DOHH2 (cell line): ENCODE measurements around the gene NFIA.
A peak's percentile ranks its signal among the peaks of the same experiment; 100 is the strongest.

ENCODE experiments used
- H3F3A ChIP-seq: fragments of 200-600 bp; sonication (generic), shearing (Covaris generic); 2 replicates; pipeline ENCODE4 v1.6.0; 2016; ENCODE audit warnings: antibody characterized with exemption, mild to moderate bottlenecking; ENCODE audit not compliant: control insufficient read depth, insufficient read depth
- H3K27ac ChIP-seq: fragments of 200-600 bp; sonication (generic); 2 replicates; pipeline ENCODE4 v1.5.1; 2014; ENCODE audit warnings: low read depth, mild to moderate bottlenecking, low read length, moderate library complexity
- H3K27me3 ChIP-seq: fragments of 200-600 bp; sonication (generic); 2 replicates; pipeline ENCODE4 v1.6.1; 2014; ENCODE audit warnings: mild to moderate bottlenecking, low read length, mixed read lengths; ENCODE audit not compliant: control insufficient read depth
- H3K36me3 ChIP-seq: fragments of 200-600 bp; sonication (generic); 2 replicates; pipeline ENCODE4 v1.6.1; 2014; ENCODE audit warnings: mild to moderate bottlenecking, low read length, moderate library complexity, mixed read lengths; ENCODE audit not compliant: control insufficient read depth
- H3K4me1 ChIP-seq: fragments of 200-600 bp; sonication (generic); 2 replicates; pipeline ENCODE4 v1.6.1; 2014; ENCODE audit warnings: mild to moderate bottlenecking, low read length, mixed read lengths; ENCODE audit not compliant: control insufficient read depth
- H3K4me2 ChIP-seq: fragments of 200-600 bp; sonication (generic); 2 replicates; pipeline ENCODE4 v1.6.0; 2014; ENCODE audit warnings: mild to moderate bottlenecking, low read length, moderate library complexity
- H3K4me3 ChIP-seq: fragments of 200-600 bp; sonication (generic); 2 replicates; pipeline ENCODE4 v1.5.1; 2014; ENCODE audit warnings: mild to moderate bottlenecking, low read length, mixed read lengths
- H3K79me2 ChIP-seq: fragments of 200-600 bp; sonication (generic); 2 replicates; pipeline ENCODE4 v1.6.1; 2014; ENCODE audit warnings: mild to moderate bottlenecking, low read length, mixed read lengths; ENCODE audit not compliant: control insufficient read depth
- H3K9me2 ChIP-seq: fragments of 200-600 bp; sonication (generic); replicated peaks from 2 replicates; pipeline ENCODE4 v1.6.1; 2014; ENCODE audit warnings: mild to moderate bottlenecking, low read length, mixed read lengths; ENCODE audit not compliant: control insufficient read depth
- H3K9me3 ChIP-seq: fragments of 200-600 bp; sonication (generic); 2 replicates; pipeline ENCODE4 v1.6.1; 2014; ENCODE audit warnings: antibody characterized with exemption, low read length, mixed read lengths; ENCODE audit not compliant: control insufficient read depth, insufficient read depth
- H4K20me1 ChIP-seq: fragments of 200-600 bp; sonication (generic); 2 replicates; pipeline ENCODE4 v1.6.0; 2014; ENCODE audit warnings: low read depth, mild to moderate bottlenecking, antibody characterized with exemption, low read length, moderate library complexity; ENCODE audit not compliant: control insufficient read depth, insufficient read depth
- CTCF ChIP-seq: fragments of 200-600 bp; sonication (generic); IDR thresholded peaks from one replicate; pipeline ENCODE4 v1.5.1; 2014; ENCODE audit warnings: antibody characterized with exemption, mild to moderate bottlenecking, low read depth, low read length; ENCODE audit not compliant: poor library complexity, severe bottlenecking
- EZH2phosphoT487 ChIP-seq: fragments of 200-600 bp; sonication (generic); IDR thresholded peaks from 2 replicates; pipeline ENCODE4 v1.6.1; 2017; ENCODE audit warnings: borderline replicate concordance, mild to moderate bottlenecking, antibody characterized with exemption, low read length, moderate library complexity, mixed read lengths

Gene NFIA

GRCh38 chr1:61152066-61152465 is 69.7 kb downstream of the NFIA start:
- Histone ChIP-seq H3K4me2 (no peak overlapping the region), H3K4me1 (peaks cover 7% of the 10 kb centered on the region), H3K9me2 (no peaks in the 10 kb centered on the region), H3K36me3 (no peaks in the 10 kb centered on the region), H3K9me3 (no peaks in the 10 kb centered on the region), H3K27ac (no peak overlapping the region), H3K27me3 (no peaks in the 10 kb centered on the region), H3F3A (no peaks in the 10 kb centered on the region), H3K79me2 (peaks cover 9% of the 10 kb centered on the region; the same call in 1 of the 2 replicates), H4K20me1 (no peaks in the 10 kb centered on the region; the same call in 1 of the 2 replicates), H3K4me3 (no peak overlapping the region)
- no peak for TF ChIP-seq CTCF
- no peak for TF ChIP-seq EZH2phosphoT487

GRCh38 chr1:61152469-61153105 is 70.2 kb downstream of the NFIA start:
- no peaks in the 10 kb centered on the region for H3K27me3 ChIP-seq

DNA sequence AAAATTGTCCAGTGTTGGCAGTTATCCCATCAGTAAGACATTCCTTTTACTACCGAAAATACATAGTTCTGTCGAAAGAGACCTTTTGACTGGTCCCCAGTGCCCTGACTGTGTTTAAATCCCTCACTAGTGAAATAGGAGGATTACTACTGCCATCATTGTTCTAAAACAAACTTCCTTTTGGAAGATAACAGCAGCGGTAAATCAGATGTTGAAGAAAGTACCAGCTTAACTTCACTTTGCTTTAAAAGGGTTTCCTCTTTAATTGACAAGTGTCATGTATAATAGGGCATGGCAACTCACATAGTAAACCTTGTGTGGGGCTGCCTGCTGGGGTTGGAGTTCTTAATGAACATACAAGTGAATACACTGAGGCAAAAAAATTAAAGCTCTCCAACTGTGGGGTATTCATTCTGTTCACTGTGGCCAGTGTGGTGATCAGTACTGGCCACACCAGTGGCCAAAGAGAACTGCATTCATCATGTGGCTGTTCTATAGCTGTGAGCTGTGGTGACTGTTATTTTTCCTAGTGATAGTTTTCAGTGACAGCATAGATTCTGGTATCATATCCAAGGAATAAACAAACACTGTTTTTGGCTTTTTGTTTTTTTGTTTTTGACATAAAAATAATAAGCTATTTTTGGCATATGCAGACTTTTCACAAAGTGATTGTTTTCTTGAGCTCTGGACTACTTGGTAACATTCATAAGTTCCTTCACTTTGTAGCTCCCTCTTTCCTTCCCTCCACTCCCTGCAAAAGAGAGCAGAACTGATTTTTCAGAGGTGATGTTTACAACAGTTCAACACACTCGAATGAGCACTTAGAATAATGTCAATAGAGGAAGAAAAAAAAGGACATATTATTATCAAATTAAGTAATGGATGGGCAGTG is 74.5 kb downstream of the NFIA start:
- Histone ChIP-seq H3K27me3 (no peaks in the 10 kb centered on the region), H3K9me3 (no peaks in the 10 kb centered on the region), H3K4me2 (0 out of 2 replicates have a peak overlapping the region, but pooled peaks have one; percentile 2), H3F3A (no peaks in the 10 kb centered on the region), H3K9me2 (no peaks in the 10 kb centered on the region), H3K4me1 (peaks cover 15% of the 10 kb centered on the region), H3K4me3 (no peak overlapping the region), H3K27ac (no peak overlapping the region), H3K79me2 (no peaks in the 10 kb centered on the region), H4K20me1 (no peaks in the 10 kb centered on the region; the same call in 1 of the 2 replicates), H3K36me3 (no peaks in the 10 kb centered on the region; the same call in 1 of the 2 replicates)
- TF ChIP-seq CTCF: no peak

More at GRCh38 chr1:61152469-61153105, 70.2 kb downstream of the NFIA start:
- TF ChIP-seq CTCF (no peak), EZH2phosphoT487 (no peak)
- no peaks in the 10 kb centered on the region for H3K36me3 ChIP-seq
- no peaks in the 10 kb centered on the region for H3K9me3 ChIP-seq
- peaks cover 12% of the 10 kb centered on the region for H3K4me1 ChIP-seq
- H3K4me3 ChIP-seq: no peak overlapping the region
- H3K27ac ChIP-seq: no peak overlapping the region
- peaks cover 9% of the 10 kb centered on the region; the same call in 1 of the 2 replicates for H3K79me2 ChIP-seq
- H3K9me2 ChIP-seq: no peaks in the 10 kb centered on the region
- H4K20me1 ChIP-seq: no peaks in the 10 kb centered on the region; the same call in 1 of the 2 replicates
- H3K4me2 ChIP-seq: no peak overlapping the region
- no peaks in the 10 kb centered on the region for H3F3A ChIP-seq
